HG02840 (cell line): ENCODE data around the gene OOSP4A.
"Not testable (repeated sequence)": the region's sequence is repeated elsewhere in the genome, so short reads cannot be mapped to it uniquely, and the experiment has no call there.

Experiments
- ATAC-seq: cut with Tn5 transposase; IDR thresholded peaks from one replicate; pipeline ENCODE4 v1.9.1; 2021; ENCODE audit warnings: mild to moderate bottlenecking, moderate library complexity, moderate number of reproducible peaks; ENCODE audit not compliant: unreplicated experiment, low FRiP score

Gene OOSP4A

DNA sequence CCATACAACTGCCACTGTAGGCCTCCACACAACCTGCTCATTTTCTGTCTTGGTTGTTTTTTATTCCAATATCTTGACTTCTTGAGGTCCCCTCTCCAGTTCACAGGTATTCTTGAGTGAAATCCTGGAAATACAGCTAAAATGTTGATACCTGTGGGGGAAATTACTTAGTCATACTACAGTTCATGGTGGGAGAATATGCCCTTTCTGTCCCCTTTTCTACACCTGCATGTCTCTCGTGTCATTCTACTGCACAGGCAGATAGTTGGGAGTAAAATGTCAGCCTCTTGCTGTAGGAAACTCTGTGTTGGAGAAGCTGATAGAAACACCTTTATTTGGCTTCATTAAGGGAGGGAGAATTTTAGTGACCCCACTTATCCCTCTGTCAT lies 4.6 kb downstream of the OOSP4A start:
- no peak for ATAC-seq

DNA sequence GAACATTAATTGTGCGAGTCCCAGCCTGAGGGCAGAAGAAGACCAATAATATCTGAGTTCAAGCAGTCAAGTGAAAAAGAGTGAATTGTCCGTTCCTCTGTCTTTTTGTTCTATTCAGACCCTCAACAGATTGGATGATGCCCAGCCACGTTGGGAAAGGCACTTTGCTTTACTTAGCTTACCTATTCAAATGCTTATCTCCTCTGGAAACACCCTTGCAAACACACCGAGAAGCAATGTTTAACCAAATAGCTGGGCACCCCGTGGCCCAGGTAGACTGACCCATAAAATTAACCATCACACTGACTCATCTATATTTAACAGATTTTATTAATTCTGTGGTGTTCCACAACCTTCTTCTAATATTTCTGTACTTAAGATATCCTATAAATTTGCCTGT lies 9.3 kb downstream of the OOSP4A start:
- ATAC-seq: no peak

DNA sequence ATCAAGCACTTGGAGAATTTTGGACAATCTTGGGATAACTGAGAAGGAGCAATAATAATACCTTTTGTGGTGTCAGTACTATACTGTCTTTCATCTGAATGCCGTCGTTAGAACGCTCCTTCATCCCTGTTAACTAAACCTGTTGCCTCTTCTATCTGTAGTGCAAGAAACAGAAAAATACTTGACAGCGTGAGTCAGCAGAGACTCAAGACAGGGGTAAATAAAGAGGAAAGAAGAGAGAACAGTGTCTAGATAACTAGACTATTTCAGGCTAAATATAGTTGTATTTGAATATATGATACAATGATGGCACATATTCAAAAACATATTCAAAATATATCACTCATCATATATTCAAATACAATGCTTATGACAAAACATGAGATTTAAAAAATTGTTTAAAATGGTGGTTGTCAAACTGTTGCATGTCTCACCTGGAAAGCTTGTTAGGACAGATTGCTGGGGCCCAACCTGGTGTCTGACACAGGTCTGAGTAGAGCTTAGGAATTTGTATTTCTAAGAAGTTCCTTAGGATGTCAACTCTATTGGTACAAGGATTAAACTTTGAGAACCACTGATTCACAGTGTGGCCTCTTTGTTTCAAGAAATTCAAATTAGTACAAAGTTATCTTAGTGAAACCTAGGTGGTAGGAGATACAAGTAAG lies 17.4 kb downstream of the OOSP4A start:
- ATAC-seq: no peak

DNA sequence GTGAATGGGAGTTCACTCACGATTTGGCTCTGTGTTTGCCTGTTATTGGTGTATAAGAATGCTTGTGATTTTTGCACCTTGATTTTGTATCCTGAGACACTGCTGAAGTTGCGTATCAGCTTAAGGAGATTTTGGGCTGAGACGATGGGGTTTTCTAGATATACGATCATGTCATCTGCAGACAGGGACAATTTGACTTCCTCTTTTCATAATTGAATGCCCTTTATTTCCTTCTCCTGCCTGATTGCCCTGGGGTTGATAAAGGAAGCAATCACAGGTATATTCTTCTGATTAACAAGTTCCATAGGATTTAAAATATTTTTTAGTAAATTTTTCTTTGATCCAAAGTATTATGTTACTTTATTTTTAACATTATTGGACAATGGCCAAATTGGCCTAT lies 18.2 kb downstream of the OOSP4A start:
- ATAC-seq: not testable (repeated sequence)

DNA sequence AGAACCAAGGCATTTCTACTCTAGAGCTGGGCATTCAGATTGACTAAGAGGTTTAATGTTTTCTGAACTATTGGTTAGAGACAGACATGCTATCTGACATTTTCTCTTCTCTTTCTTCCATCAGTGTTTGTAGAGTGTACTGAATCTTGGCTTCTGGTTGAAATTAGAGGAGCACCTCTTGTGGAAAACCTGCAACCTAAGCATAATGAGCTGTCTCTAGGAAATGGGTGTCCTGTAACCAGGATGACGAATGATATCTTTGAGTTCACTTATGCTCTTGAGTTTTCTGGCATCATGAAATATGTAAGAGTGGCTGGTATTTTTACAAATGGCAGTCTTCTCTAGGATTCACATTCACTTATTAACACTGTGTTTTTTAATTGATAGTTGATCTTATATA lies 19.4 kb downstream of the OOSP4A start:
- ATAC-seq: no peak

DNA sequence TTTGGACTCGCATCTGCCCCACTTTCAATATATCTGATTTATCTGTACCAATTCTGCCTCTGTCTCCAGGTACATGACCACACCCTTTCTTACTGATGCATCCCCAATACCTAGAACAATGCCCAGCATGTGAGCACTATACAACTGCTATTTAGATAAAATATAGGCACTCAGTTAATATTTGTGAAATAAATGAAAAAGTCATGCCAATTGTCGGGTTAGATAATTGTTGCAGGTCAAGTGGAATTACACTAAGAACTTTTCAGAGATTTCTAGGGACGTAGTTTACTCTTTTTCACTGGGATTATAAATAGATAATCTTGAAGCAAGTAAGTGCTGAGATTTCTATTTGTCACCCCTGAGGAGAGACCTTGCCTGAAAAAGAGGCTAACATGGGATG lies 20.5 kb downstream of the OOSP4A start:
- ATAC-seq: no peak

DNA sequence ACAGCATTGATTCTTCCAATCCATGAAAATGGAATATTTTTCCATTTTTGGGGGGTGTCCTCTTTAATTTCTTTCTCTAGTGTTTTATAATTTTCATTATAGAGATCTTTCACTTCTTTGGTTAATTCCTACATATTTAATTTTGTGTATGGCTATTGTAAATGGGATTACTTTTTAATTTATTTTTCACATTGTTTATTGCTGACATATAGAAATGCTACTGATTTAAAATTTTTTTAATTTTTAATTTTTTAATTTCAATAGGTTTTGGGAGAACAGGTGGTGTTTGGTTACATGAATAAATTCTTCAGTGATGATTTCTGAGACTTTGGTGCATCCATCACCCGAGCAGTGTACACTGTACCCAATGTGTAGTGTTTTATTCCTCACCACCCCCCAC lies 26.6 kb downstream of the OOSP4A start:
- no peak for ATAC-seq

DNA sequence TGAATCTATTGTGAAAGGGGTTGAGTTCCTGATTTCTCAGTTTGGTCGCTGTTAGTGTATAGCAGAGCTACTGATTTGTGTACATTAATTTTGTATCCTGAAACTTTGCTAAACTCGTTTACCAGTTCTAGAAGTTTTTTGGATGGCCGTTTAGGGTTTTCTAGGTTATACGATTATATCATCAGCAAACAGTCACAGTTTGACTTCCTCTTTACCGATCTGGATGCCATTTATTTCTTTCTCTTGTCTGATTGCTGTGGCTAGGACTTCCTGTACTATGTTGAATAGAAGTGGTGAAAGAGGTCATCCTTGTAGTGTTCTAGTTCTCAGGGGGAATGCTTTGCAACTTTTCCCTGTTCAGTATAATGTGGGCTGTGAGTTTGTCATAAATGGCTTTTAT lies 28.6 kb downstream of the OOSP4A start:
- no peak for ATAC-seq

DNA sequence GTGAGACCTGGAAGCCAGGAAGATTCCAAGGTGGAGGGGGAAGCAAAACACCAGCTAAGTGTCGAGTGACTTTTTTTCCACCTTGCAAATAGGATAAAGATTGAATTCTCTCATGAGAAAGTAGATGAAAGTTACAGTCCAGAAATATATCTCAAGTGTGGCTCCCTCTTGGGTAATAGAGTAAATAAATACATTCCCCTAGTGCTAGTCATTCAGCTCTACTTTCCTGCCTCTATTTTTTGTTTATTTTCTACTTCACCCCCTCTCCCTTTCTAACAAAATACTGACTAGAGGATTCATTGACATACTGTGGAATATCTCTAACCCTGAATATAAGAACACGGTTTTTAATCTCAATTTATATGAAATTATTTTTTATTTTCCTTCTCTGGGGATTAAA lies 34.0 kb downstream of the OOSP4A start:
- no peak for ATAC-seq

DNA sequence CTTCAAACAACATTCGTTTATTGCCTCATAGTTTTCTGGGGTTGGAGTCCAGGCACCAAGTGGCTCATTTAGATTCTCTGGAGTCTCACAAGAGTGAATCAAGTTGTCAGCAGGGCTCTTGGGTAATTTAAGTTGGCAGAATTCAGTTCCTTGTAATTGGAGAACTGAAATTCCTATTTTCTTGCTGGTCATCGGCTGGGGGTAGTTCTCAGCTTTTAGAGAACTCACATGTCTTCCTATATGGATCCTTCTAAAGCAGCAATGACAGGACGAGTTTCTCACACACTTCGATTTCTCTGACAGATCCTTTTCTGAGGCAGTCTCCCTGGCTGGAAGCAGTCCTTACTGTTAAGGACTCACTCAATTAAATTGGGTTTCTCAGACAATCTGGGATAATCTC lies 35.9 kb downstream of the OOSP4A start:
- ATAC-seq: no peak

DNA sequence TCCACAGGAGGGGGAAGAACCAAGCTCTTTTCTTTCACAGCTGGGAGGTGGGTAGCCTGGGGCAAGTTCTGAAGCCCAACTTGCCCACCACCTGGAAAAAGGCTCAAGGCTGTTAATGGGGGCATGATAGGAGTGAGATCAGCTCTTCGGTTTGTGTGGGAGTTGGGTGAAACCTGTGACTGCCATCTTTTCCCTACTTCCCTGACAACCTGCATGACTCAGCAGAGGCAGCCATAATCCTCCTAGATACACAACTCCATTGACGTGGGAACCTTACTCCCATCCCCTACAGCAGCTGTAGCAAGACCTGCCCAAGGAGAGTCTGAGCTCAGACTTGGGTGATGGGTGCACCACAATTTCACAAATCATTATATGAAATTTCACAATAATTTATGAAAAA lies 39.9 kb downstream of the OOSP4A start:
- no peak for ATAC-seq

DNA sequence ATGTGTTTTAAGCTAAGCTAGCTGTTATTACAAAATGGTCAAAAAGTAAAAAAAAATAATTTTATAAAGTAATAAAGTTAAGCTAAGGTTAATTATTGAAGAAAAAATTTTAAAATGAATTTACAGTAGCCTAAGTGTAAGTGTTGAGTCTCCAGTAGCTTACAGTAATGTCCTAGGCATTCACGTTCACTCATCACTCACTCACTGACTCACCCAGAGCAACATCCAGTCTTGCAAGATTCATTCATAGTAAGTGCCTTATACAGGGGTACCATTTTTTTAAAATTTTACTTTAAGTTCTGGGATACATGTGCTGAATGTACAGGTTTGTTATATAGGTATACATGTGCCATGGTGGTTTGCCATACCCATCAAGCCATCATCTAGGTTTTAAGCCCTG lies 41.5 kb downstream of the OOSP4A start:
- ATAC-seq: no peak

DNA sequence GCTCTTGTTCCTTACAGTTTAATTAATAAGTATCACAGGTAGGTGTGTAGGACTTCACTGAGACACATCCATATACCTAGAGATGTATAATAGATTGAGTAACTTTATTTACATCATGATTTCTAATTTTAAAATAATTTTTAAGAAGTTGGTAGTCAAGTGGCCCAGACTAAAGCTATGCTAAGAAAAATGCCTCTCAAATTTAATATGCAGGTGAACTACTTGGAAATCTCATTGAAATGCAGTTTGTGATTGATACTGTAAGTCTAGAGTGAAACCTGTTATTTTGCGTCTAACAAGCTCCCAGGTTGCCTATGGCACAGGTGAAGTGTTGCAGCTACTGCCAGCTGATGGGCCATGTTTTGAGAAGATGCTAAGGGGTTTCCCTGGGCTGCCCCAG lies 53.0 kb downstream of the OOSP4A start, which contains the start of gene OOSP4B:
TSS of gene OOSP4B (plus strand) at position 301 of the 400 bp plus-strand sequence.
- no peak for ATAC-seq

DNA sequence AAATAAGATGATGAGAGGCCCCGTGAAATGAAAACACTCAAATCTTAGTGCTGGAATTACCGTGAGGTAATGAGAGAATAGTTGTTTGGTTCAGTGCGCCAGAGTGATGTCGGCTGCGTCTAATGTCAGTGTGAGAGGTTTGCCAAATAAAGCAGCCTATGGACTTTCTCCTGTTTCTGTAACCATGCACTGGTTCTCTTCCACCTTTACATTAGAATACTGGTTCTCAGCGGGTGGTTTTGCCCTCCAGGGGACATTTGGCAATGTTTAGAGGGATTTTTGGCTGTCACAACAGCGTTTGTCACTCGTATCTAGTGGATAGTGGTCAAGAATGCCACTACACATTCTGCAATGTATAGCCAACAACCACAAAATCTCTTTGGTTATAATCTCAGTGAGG lies 54.2 kb downstream of the OOSP4A start:
- no peak for ATAC-seq
